Adrenal gland (tissue), 5 donors: Measurements from ENCODE around the gene EFNA4.

Source experiments
- POLR2A ChIP-seq, 2 donors: fragments of 450-650 bp; IDR thresholded peaks; one replicate each; pipeline ENCODE4 v1.6.1; 2017; ENCODE audit warnings: antibody characterized with exemption in 2 of 2, mild to moderate bottlenecking in 2 of 2, moderate library complexity in 1 of 2
- TF ChIP-seq, protein P1 (sequence below), 6 experiments: fragments of 450-650 bp in 4 of 6; fragments of 200-600 bp in 2 of 6; sonication (generic) in 1 of 6; IDR thresholded peaks; 1 replicate in 5 of 6; 2 replicates in 1 of 6; pipeline versions ENCODE4 v1.5.1 to v1.8.0; 2016 to 2021; ENCODE audit warnings: antibody characterized with exemption in 6 of 6, mild to moderate bottlenecking in 2 of 6, moderate library complexity in 1 of 6
- donor health status: DM: no; HTN: no; CAD: no.

DNA sequence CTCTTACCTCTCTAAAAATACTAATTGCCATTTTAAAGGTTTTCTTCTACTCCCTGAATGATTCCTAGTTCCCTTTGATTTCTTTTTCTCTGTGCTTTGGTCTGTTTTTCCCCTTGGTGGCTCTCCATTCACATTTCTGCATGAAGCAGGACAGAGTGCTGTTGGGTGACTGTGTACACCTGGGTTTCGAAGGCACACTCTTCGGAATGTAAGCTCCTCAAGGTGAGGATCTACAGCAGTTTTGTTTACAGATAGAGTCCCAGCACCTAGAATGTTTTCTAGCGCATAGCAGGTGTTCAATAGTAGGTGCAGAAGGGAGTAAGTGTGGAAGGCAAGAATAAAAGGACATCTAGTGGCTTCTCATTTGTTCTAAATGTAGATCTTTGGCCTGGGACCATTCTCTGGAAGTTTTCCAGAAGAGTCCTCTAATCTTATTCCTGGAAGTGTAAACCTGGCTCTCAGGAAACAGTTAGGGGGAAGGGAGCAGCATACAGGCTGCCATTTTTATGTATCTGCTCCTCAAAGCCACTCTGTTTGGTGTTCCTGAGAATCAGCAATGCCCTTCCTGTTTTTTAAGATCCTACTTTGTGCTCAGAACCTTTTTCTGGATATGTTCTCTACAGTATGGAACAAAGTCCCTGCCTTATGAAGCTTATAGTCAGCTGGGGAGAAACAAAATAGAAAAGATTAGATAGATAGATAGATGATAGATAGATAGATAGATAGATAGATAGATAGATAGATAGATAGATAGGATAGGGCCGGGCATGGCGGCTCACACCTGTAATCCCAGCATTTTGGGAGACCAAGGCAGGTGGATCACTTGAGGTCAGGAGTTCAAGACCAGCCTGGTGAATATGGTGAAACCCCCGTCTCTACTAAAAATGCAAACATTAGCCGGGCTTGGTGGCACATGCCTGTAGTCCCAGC, 41.3 kb downstream of the EFNA4 start:
- TF ChIP-seq, protein P1, sequence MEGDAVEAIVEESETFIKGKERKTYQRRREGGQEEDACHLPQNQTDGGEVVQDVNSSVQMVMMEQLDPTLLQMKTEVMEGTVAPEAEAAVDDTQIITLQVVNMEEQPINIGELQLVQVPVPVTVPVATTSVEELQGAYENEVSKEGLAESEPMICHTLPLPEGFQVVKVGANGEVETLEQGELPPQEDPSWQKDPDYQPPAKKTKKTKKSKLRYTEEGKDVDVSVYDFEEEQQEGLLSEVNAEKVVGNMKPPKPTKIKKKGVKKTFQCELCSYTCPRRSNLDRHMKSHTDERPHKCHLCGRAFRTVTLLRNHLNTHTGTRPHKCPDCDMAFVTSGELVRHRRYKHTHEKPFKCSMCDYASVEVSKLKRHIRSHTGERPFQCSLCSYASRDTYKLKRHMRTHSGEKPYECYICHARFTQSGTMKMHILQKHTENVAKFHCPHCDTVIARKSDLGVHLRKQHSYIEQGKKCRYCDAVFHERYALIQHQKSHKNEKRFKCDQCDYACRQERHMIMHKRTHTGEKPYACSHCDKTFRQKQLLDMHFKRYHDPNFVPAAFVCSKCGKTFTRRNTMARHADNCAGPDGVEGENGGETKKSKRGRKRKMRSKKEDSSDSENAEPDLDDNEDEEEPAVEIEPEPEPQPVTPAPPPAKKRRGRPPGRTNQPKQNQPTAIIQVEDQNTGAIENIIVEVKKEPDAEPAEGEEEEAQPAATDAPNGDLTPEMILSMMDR (IDR thresholded peaks at IDR 0.05): no peak
- TF ChIP-seq POLR2A (IDR thresholded peaks at IDR 0.05): no peak
